ENCODE measurements around the gene TRAK2.
"Not testable (repeated sequence)": the region's sequence is repeated elsewhere in the genome, so short reads cannot be mapped to it uniquely, and the experiment has no call there.

Gene TRAK2

DNA sequence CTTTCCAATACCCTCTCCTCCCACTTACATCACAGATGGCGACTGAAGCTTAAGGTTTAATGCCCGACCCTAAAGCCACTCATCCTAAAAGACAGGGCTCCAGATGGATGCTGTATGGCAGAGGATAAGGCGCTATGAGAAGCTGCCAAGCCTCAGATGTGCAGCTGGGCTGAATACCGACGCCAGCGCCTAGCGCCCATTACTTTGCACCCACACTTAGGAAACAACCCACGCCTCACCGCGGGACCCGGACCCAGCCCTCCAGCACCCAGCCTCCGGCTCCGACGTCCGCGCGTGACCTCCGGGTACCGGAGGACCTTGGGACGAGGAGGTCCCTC lies 335 bp downstream of the TRAK2 start:
- DNase-seq: peak; percentile 48

DNA sequence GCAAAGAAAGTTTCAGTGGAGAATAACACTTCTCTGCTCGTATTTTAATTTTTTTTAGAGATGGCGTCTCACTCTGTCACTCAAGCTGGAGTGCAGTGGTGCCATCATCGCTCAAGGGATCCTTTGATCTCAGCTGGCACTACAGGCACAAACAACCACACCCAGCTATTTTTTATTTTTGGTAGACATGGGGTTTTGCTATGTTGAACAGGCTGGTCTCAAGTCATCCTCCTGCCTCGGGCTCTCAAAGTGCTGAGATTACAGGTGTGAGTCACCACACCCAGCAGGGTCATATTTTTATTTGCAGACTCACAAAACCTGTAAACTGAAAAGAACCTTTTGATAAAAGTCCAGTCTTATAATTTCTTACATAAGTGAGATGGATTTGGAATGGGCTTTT lies 2.6 kb downstream of the TRAK2 start:
- DNase-seq: no peak

GRCh38 chr2:201448061-201448460 lies 3.2 kb downstream of the TRAK2 start:
- DNase-seq: no peak

DNA sequence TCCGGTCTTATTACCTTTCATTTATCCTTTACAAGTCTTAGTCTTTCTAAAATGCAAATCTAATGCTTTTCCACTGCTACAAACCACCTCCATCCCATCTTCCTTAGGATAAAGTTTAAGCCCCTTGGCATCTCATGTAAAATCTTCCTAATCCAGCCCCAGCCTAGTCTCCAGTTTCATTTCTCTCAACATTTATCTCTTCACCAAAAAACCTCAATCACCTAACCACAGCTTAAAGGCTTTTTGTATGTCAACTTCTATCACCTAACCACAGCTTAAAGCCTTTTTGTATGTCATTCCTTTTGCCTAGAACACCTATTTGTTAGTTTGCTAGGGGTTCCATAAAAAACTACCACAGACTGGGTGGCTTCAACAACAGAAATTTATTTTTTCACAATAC lies 4.2 kb downstream of the TRAK2 start:
- DNase-seq: no peak

DNA sequence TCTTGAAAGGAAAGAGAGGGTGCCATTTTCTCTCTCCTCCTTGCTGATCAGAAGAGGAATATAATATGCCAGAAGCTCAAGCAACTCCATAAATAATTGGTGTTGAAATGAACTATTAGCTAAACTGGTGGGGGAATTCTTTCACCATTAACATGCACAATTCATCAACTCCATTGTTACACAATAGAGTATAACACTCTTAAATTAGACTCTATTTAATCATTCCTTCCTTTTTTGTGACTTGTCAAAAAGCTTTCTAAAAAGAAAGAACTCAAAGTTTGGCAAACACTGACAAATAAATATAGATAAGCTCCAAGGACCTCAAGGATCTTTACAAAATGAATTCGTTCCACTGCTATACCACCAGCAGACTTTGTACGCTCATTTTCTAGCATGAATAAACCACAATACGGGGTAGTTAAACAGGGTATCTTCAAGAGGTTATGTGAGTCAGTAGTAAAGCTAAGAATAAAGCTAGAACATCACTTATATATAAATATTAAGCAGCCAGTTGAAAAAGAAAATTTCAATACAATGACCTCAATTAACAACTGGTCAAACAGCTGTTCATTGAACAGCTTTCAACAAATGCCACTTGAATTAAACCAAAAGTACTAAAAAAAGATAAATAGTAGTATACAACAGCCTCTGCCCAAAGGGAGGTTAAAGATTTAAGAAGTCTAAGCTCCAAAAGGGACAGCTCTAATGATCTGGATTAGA lies 6.4 kb downstream of the TRAK2 start:
- DNase-seq: no peak

DNA sequence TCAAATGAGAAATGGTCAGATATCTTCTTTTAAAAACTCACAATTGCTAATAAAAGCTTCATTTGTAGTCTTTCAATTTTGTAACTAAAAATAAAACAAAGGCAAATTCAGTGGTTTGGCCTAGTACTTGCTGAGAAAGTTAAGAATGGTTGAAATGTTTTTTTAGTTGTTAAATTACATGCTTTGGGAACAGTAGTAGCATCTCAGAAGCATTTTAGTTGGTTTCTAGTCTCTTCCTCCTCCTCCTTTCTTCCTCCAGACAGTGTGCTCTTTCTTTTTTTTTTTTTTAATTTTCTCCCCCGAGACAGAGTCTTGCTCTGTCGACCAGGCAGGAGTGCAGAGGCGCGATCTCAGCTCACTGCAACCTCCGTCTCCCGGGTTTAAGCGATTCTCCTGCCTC lies 9.8 kb downstream of the TRAK2 start:
- no peak for DNase-seq

DNA sequence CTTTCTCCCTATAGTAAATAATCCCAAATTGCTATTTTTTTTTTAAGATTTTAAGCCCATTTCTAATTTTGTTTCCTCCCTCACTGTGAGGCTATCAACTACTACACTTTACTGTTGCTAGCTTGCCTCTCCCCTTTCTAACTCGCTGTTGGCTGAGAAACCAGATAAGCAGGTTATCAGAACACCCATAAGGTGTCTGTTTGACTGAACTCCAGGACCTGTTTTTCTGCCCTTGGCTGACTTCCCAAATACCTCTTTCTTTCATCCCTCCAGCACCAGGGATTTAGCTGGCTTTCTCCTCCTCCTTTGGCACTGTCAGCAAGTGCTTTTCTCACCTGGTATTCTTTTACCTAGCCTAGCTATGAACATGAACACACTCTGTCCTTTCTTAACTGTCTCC lies 11.1 kb downstream of the TRAK2 start:
- DNase-seq: no peak

DNA sequence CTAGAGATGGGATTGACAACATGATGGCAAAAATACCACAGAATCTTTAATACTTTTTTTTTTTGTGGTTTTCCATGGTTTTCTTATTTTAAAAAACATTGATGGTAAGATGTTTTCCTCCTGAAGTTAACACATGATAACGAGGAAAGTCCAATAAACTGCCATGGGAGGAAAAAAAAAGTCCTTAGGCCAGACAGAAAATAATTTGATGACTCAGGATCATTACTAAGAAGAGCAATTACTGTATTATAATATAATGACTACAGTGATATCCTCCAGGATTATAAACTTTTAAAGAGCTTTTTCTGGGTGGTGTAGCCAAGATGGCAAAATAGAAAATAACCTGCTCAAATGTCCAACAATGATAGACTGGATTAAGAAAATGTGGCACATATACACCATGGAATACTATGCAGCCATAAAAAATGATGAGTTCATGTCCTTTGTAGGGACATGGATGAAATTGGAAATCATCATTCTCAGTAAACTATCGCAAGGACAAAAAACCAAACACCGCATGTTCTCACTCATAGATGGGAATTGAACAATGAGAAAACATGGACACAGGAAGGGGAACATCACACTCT lies 11.8 kb downstream of the TRAK2 start:
- DNase-seq: not testable (repeated sequence)

- no peak for DNase-seq
These were observed 15.1 kb downstream of the TRAK2 start for GRCh38 chr2:201436141-201436540.

- DNase-seq: no peak
These were observed 17.8 kb downstream of the TRAK2 start for GRCh38 chr2:201433394-201433995.

DNA sequence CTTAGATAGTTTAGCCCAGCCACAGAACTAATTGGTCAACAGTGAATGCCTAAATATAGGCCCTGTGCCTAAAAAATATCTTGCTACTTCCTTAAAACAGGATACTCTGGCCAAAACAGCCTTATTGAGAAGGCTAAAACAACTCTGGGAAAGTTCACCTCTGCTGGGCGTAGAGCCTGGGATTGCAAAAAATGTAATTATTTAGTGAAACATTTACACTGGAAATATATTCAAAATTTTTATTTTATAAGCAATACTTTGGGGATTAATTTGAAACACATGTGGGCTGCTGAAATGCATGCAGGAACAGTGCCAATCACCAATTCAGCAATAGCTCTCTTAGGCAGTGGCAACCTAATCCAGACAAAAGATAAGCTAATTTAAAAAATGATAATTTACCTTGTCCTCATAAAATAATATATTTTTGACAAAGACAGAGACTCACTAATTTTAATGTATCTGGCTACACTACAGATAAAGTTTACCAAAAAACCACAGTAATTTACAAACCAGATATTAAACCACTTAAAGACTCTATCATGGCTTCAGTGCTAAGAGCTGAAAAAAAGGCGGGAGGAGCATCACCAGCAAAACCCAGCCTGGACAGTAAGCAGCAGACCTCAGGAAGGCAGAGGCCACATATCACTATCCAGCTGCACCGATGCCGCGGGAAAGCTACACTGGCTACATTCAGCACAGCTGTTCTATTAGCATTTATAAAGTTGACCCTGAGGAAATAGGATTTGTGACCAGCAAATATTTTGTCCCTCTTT lies 18.5 kb downstream of the TRAK2 start:
- no peak for DNase-seq

GRCh38 chr2:201432038-201432620 lies 19.1 kb downstream of the TRAK2 start:
- DNase-seq: no peak

GRCh38 chr2:201430839-201431238 lies 20.4 kb downstream of the TRAK2 start:
- no peak for DNase-seq

- not testable (repeated sequence) for DNase-seq
These were observed 20.9 kb downstream of the TRAK2 start for GRCh38 chr2:201430322-201430721.

GRCh38 chr2:201429835-201430234 lies 21.4 kb downstream of the TRAK2 start:
- not testable (repeated sequence) for DNase-seq

- not testable (repeated sequence) for DNase-seq
These were observed 22.9 kb downstream of the TRAK2 start for GRCh38 chr2:201428366-201428765.

DNA sequence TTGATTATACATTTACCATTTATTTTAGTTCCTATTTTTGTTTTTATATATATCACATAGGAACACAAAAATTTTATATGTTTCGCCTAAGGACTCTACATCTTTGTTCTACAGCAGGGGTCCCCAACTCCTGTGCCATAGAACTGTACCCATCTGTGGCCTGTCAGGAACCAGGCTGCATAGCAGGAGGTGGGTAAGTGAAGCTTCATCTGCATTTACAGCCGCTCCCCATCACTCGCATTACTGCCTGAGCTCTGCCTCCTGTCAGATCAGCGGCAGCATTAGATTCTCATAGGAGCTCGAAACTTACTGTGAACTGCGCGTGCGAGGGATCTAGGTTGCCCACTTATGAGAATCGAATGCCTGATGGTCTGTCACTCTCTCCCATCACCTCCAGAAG lies 25.3 kb downstream of the TRAK2 start:
- DNase-seq: no peak

DNA sequence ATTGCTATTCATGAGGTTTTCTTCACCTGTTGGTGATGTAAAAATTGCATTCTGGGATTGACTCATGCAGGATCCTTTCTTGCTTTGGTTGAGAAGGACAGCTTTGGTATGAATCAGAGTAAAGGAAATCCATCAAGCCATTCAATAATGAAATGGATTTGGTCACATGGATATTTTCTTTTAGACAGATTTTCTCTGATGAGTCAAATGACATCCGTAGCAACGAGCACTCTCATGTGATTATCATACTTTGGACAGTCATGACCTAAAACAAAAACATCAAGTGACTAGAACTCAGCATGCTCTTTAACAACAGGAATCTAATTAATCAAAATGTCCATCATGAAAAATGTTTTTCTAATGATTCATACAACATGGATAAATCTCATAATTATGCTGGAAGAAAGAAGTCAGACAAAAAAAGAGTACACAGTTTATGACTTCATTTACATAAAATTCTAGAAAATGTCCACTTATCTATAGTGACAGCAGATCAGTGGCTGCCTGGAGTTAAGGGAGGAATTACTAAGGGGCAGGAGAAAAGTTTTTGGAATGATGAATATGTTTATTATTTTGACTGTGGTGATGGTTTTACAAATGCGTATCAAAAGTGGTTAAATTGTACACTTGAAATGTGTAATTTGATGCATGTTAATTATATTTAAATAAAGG lies 30.7 kb downstream of the TRAK2 start:
- no peak for DNase-seq

- DNase-seq: no peak
These were observed 31.3 kb downstream of the TRAK2 start for GRCh38 chr2:201419986-201420385.

DNA sequence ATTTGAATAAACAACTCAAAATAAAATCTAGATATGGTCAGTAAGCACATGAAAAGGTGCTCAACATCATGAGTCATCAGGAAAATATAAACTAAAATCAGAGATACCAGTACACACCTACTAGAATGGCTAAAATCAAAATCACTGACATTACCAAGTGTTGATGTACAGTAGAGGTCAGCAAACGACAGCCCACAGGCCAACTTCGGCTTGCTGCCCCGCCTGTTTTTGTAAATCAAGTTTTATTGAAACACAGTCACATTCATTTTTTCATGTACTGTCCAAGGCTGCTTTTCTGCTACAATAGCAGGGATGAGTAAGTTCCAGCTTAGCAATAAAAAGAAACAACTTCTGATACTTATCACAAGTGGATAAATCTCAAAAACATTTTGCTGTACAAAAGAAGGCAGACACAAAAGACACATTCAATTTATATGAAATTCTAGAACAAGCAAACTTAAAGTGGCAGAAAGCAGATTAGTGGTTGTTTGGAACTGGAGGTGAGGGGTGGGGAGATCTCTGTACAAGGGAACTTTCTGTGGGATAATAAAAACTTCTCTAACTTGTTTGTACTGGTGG lies 32.1 kb downstream of the TRAK2 start:
- DNase-seq: no peak

GRCh38 chr2:201415149-201415548 lies 36.1 kb downstream of the TRAK2 start:
- no peak for DNase-seq
